Transverse colon (tissue), 4 donors: Measurements from ENCODE around the gene PIGR. TPM values are rescaled to one million over a fixed set of nuclear protein-coding genes. Genes with fewer than 3 reads are reported as not detected.

Source experiments
- DNase-seq: peaks from one replicate; pipeline ENCODE4 v3.0.0-alpha.2; 2019
- H3K27ac ChIP-seq, 4 donors: fragments of 200-600 bp; sonication (generic); 2 replicates each; pipeline ENCODE4 v1.5.1; 2016 to 2018; ENCODE audit warnings: inconsistent platforms in 4 of 4
- H3K27me3 ChIP-seq: fragments of 200-600 bp; sonication (generic); 2 replicates; pipeline ENCODE4 v1.5.1; 2017; ENCODE audit warnings: inconsistent platforms
- H3K36me3 ChIP-seq, 4 donors: fragments of 200-600 bp; sonication (generic); 2 replicates each; pipeline ENCODE4 v1.5.1; 2017 to 2019; ENCODE audit warnings: inconsistent platforms in 4 of 4
- H3K4me1 ChIP-seq, 4 donors: fragments of 200-600 bp; sonication (generic); 2 replicates each; pipeline ENCODE4 v1.5.1; 2017 to 2020; ENCODE audit warnings: inconsistent platforms in 4 of 4
- H3K4me3 ChIP-seq, 4 donors: fragments of 200-600 bp; sonication (generic); 1 replicate in 1 of 4; 2 replicates in 3 of 4; pipeline versions ENCODE4 v1.5.1 to v1.6.1; 2017 to 2019; ENCODE audit warnings: inconsistent platforms in 4 of 4
- H3K9me3 ChIP-seq, 2 donors: fragments of 200-600 bp; sonication (generic); 2 replicates each; pipeline ENCODE4 v1.5.1; 2017 to 2019; ENCODE audit warnings: inconsistent platforms in 2 of 2
- CTCF ChIP-seq, 5 experiments: fragments of 200-600 bp in 3 of 5; fragments of 450-650 bp in 2 of 5; sonication (generic) in 3 of 5; IDR thresholded peaks; 1 replicate in 2 of 5; 2 replicates in 3 of 5; pipeline ENCODE4 v1.5.1; 2016 to 2017; ENCODE audit warnings: antibody characterized with exemption in 5 of 5, inconsistent platforms in 3 of 5, mild to moderate bottlenecking in 2 of 5, moderate library complexity in 1 of 5
- EP300 ChIP-seq: sonication (generic); formaldehyde crosslinking; IDR thresholded peaks from one replicate; pipeline ENCODE4 v1.6.1; 2017; ENCODE audit warnings: antibody characterized with exemption, low read depth
- POLR2A ChIP-seq: fragments of 450-650 bp; IDR thresholded peaks from one replicate; pipeline ENCODE4 v1.6.1; 2016; ENCODE audit warnings: antibody characterized with exemption, mild to moderate bottlenecking, moderate library complexity
- POLR2AphosphoS5 ChIP-seq, 3 donors: sonication (generic); formaldehyde crosslinking; IDR thresholded peaks; one replicate each; pipeline ENCODE4 v1.6.1; 2016; ENCODE audit warnings: antibody characterized with exemption in 3 of 3
- WGBS, 2 donors: methylation state at CpG; one replicate each; pipeline ENCODE4 v1.1.5; 2018; ENCODE audit warnings: low coverage in 1 of 2; 5-methylcytosine and 5-hydroxymethylcytosine counted together
- in situ Hi-C, 4 donors: fragments of 200-750 bp; cut with MboI; loops; one replicate each; pipeline versions ENCODE4 v1.15.0 to v1.15.1; 2017; ENCODE audit warnings: low sequenced_read_pairs in 3 of 4, low pct_ligation_motif_present in 1 of 4, low pct_unique_long_range_greater_than_20kb in 1 of 4
- intact Hi-C: fragments of 100-400 bp; cut with DNase I; formaldehyde crosslinking; loops from one replicate; pipeline ENCODE4 v1.15.1; 2023; ENCODE audit warnings: low total_unique reads
- total RNA-seq, 4 donors: library from RNA; depleted of rRNA; stranded (reverse); fragments of >200 nt; gene quantifications; one replicate each; pipeline ENCODE4 v1.1.0, GENCODE V29; 2016

PIGR gene
- total RNA-seq, 4 donors from 2014 or later = 3,370 to 10,796 (median 6,659) TPM

- Histone ChIP-seq H3K27me3 (no peaks in the 10 kb centered on the region), H3K4me3 (no peak overlapping the region), H3K4me1 (peaks cover 0 to 38% (median 10%) of the 10 kb centered on the region in 4 donors), H3K9me3 (no peaks in the 10 kb centered on the region), H3K36me3 (peaks cover 0 to 16% (median 5%) of the 10 kb centered on the region in 4 donors), H3K27ac (peak overlapping the region in 3 of 4 donors; percentile 1 to 89 (median 9))
- in situ Hi-C loops = no loop called here
- WGBS, 2 donors = 60% methylated on average over 1 to 19 of the region's 19 CpGs
- intact Hi-C loops = no loop called here
- TF ChIP-seq POLR2AphosphoS5 (IDR thresholded peaks at IDR 0.05) = no peak
- peak; percentile 40 to 81 (median 59) for TF ChIP-seq CTCF (IDR thresholded peaks at IDR 0.05)
- peak; percentile 33 for TF ChIP-seq POLR2A
- TF ChIP-seq EP300 = no peak
- peak; percentile 61 for DNase-seq
Measured at GRCh38 chr1:206935491-206936067, 10.7 kb downstream of the PIGR start.

- intact Hi-C loops = no loop called here
- H3K4me3 ChIP-seq = no peak overlapping the region
- H3K9me3 ChIP-seq = no peaks in the 10 kb centered on the region
- H3K27ac ChIP-seq = no peak overlapping the region
- no peak for TF ChIP-seq POLR2AphosphoS5 (IDR thresholded peaks at IDR 0.05)
- TF ChIP-seq POLR2A = peak; percentile 19
- peak; percentile 50 to 69 (median 63) for TF ChIP-seq CTCF (IDR thresholded peaks at IDR 0.05)
- H3K4me1 ChIP-seq = peaks cover 0 to 37% (median 1%) of the 10 kb centered on the region in 4 donors
- in situ Hi-C loops = no loop called here
- 68 to 97% methylated on average over 2 to 8 of the region's 8 CpGs for WGBS, 2 donors
- DNase-seq = peak; percentile 69
- no peaks in the 10 kb centered on the region for H3K27me3 ChIP-seq
- peaks cover 0 to 16% (median 5%) of the 10 kb centered on the region in 4 donors for H3K36me3 ChIP-seq
Measured at GRCh38 chr1:206933333-206933945, 12.8 kb downstream of the PIGR start.

- H3K4me3 ChIP-seq = no peak overlapping the region
- in situ Hi-C loops (no loop called here), intact Hi-C loops (no loop called here)
- H3K4me1 ChIP-seq = peaks cover 0 to 42% (median 5%) of the 10 kb centered on the region in 4 donors
- peaks cover 0 to 16% (median 5%) of the 10 kb centered on the region in 4 donors for H3K36me3 ChIP-seq
- no peaks in the 10 kb centered on the region for H3K9me3 ChIP-seq
- TF ChIP-seq CTCF (IDR thresholded peaks at IDR 0.05) = no peak
- TF ChIP-seq EP300 = no peak
- no peak for TF ChIP-seq POLR2A
- TF ChIP-seq POLR2AphosphoS5 (IDR thresholded peaks at IDR 0.05) = no peak
- peak overlapping the region in 1 of 4 donors; percentile 14 for H3K27ac ChIP-seq
- 30 to 62% methylated on average over 2 to 8 of the region's 8 CpGs for WGBS, 2 donors
- H3K27me3 ChIP-seq = no peaks in the 10 kb centered on the region
- DNase-seq = no peak
Measured at GRCh38 chr1:206932177-206932576, 14.1 kb downstream of the PIGR start.

GRCh38 chr1:206931709-206932108 lies 14.6 kb downstream of the PIGR start:
- H3K9me3 ChIP-seq = no peaks in the 10 kb centered on the region
- no peak overlapping the region for H3K4me3 ChIP-seq
- intact Hi-C loops (no loop called here), in situ Hi-C loops (no loop called here)
- no peaks in the 10 kb centered on the region for H3K27me3 ChIP-seq
- no peak for DNase-seq
- TF ChIP-seq CTCF (IDR thresholded peaks at IDR 0.05) (peak in 1 of 5 experiments; percentile 32), EP300 (no peak), POLR2A (no peak), POLR2AphosphoS5 (IDR thresholded peaks at IDR 0.05) (no peak)
- H3K36me3 ChIP-seq = peaks cover 0 to 16% (median 5%) of the 10 kb centered on the region in 4 donors
- H3K27ac ChIP-seq = peak overlapping the region in 3 of 4 donors; percentile 14 to 78 (median 57)
- H3K4me1 ChIP-seq = peaks cover under 1 to 38% (median 5%) of the 10 kb centered on the region in 4 donors
- WGBS, 2 donors = 81% methylated on average over 6 of the region's 6 CpGs; no CpG with 5 or more reads in 1 of the 2 donors
